AG08396 (cell line): ENCODE measurements around the gene METTL26.

ENCODE experiments used
- DNase-seq: peaks from one replicate; pipeline ENCODE4 v3.0.0; 2012; ENCODE audit warnings: low spot score, mixed read lengths

Gene METTL26

GRCh38 chr16:658679-659571, 22.8 kb upstream of the METTL26 start:
- no peak for DNase-seq

GRCh38 chr16:657487-657886, 21.4 kb upstream of the METTL26 start:
- no peak for DNase-seq

- no peak for DNase-seq
Observed at GRCh38 chr16:654034-654433, 17.9 kb upstream of the METTL26 start.

GRCh38 chr16:652454-653305, 16.6 kb upstream of the METTL26 start:
- no peak for DNase-seq

GRCh38 chr16:651844-652243, 15.7 kb upstream of the METTL26 start:
- DNase-seq: no peak

GRCh38 chr16:649631-650030, 13.5 kb upstream of the METTL26 start:
- DNase-seq: peak; percentile 72

GRCh38 chr16:648781-649589, 12.9 kb upstream of the METTL26 start, which contains the start of gene WDR90:
Gene WDR90, plus strand, starts transcription at chr16:649365. Its CDS starts 52 bp downstream, at chr16:649417.
- DNase-seq: peak; percentile 99

GRCh38 chr16:648071-648780, 12.1 kb upstream of the METTL26 start:
- peak; percentile 61 for DNase-seq

- DNase-seq: no peak
Observed at GRCh38 chr16:647173-647902, 11.2 kb upstream of the METTL26 start.

- no peak for DNase-seq
Observed at GRCh38 chr16:646679-647172, 10.6 kb upstream of the METTL26 start.

- no peak for DNase-seq
Observed at GRCh38 chr16:645852-646678, 10.0 kb upstream of the METTL26 start.

- DNase-seq: no peak
Observed at GRCh38 chr16:644556-644955, 8.5 kb upstream of the METTL26 start.

GRCh38 chr16:643050-643368, 6.9 kb upstream of the METTL26 start:
- DNase-seq: no peak

- peak; percentile 55 for DNase-seq
Observed at GRCh38 chr16:642189-643049, 6.3 kb upstream of the METTL26 start.

- peak; percentile 94 for DNase-seq
Observed at GRCh38 chr16:641326-642188, 5.5 kb upstream of the METTL26 start, which contains the start of gene MCRIP2. Gene MCRIP2, plus strand, starts transcription at chr16:641828. Its CDS starts 164 bp downstream, at chr16:641992.

- no peak for DNase-seq
Observed at GRCh38 chr16:640614-641013, 4.5 kb upstream of the METTL26 start.

GRCh38 chr16:638836-639235, 2.7 kb upstream of the METTL26 start:
- no peak for DNase-seq
